IMR-90 (cell line): Measurements from ENCODE around the gene LTB4R2. TPM values are rescaled to one million over a fixed set of nuclear protein-coding genes. Genes with fewer than 3 reads are reported as not detected.

Source experiments
- ATAC-seq: fragments of 200-7000 bp; cut with Tn5 transposase; 2 replicates; pipeline ENCODE4 v1.9.1; 2020; ENCODE audit warnings: low read depth, mild to moderate bottlenecking, moderate library complexity
- BruUV-seq: library from RNA; stranded (reverse); fragments of 400-500 nt; replicated peaks from 2 replicates; lab custom pipeline; 2021; lab: Mats Ljungman, UMichigan
- CTCF ChIA-PET: fragments of 300-600 bp; formaldehyde crosslinking; extraction: SDS; loops from one replicate; lab custom pipeline; 2021; ENCODE audit warnings: antibody characterized with exemption; lab: Yijun Ruan, JAX
- POLR2A ChIA-PET: fragments of 300-600 bp; sonication (Branson Sonifier 250); formaldehyde crosslinking; loops from one replicate; lab custom pipeline; 2022; ENCODE audit warnings: antibody characterized with exemption; ENCODE audit not compliant: unreplicated experiment; lab: Charles Lee
- DNase-seq: peaks from one replicate; pipeline ENCODE4 v3.0.0; 2013
- H2AFZ ChIP-seq: replicated peaks from 2 replicates; pipeline ENCODE3; 2013; ENCODE audit warnings: low read length, mild to moderate bottlenecking; ENCODE audit not compliant: poor library complexity
- H2AK5ac ChIP-seq: 2 replicates; pipeline ENCODE4 v1.6.1; 2013; ENCODE audit warnings: low read depth, low read length, inconsistent platforms
- H2AK9ac ChIP-seq: replicated peaks from 2 replicates; pipeline ENCODE3; 2013; ENCODE audit warnings: mild to moderate bottlenecking, low read depth, low read length, moderate library complexity; ENCODE audit not compliant: poor library complexity
- H2BK120ac ChIP-seq: 2 replicates; pipeline ENCODE4 v1.6.1; 2013; ENCODE audit warnings: low read depth, low read length, inconsistent platforms
- H2BK15ac ChIP-seq: 3 replicates; pipeline ENCODE4 v1.6.1; 2013; ENCODE audit warnings: low read depth, low read length, inconsistent platforms
- H2BK20ac ChIP-seq: 2 replicates; pipeline ENCODE4 v1.6.1; 2013; ENCODE audit warnings: low read depth, mild to moderate bottlenecking, inconsistent platforms, low read length, moderate library complexity
- H2BK5ac ChIP-seq: 2 replicates; pipeline ENCODE4 v1.6.1; 2013; ENCODE audit warnings: mild to moderate bottlenecking, low read depth, low read length, inconsistent platforms; ENCODE audit not compliant: poor library complexity, severe bottlenecking
- H3K14ac ChIP-seq: replicated peaks from 2 replicates; pipeline ENCODE4 v1.6.1; 2013; ENCODE audit warnings: low read depth, low read length, inconsistent platforms
- H3K18ac ChIP-seq: 2 replicates; pipeline ENCODE4 v1.6.1; 2013; ENCODE audit warnings: low read depth, low read length, control low read depth
- H3K23ac ChIP-seq: 2 replicates; pipeline ENCODE4 v1.6.1; 2013; ENCODE audit warnings: low read depth, low read length, inconsistent platforms
- H3K27ac ChIP-seq: 2 replicates; pipeline ENCODE4 v1.5.1; 2013; ENCODE audit warnings: mild to moderate bottlenecking, control low read depth, low read length; ENCODE audit not compliant: insufficient read depth
- H3K27me3 ChIP-seq: 2 replicates; pipeline ENCODE4 v1.6.1; 2013; ENCODE audit warnings: low read length; ENCODE audit not compliant: control insufficient read depth, insufficient read depth
- H3K36me3 ChIP-seq: 2 replicates; pipeline ENCODE4 v1.6.1; 2013; ENCODE audit warnings: low read length, mixed read lengths; ENCODE audit not compliant: control insufficient read depth, insufficient read depth
- H3K4ac ChIP-seq: 2 replicates; pipeline ENCODE4 v1.6.1; 2013; ENCODE audit warnings: low read depth, low read length, inconsistent platforms
- H3K4me1 ChIP-seq: 2 replicates; pipeline ENCODE4 v1.6.1; 2013; ENCODE audit warnings: low read length, mixed read lengths; ENCODE audit not compliant: control insufficient read depth, insufficient read depth
- H3K4me2 ChIP-seq: 2 replicates; pipeline ENCODE4 v1.6.1; 2013; ENCODE audit warnings: low read depth, mild to moderate bottlenecking, control low read depth, low read length, moderate library complexity
- H3K4me3 ChIP-seq: 2 replicates; pipeline ENCODE4 v1.5.1; 2013; ENCODE audit warnings: low read depth, mild to moderate bottlenecking, control low read depth, low read length, moderate library complexity; ENCODE audit not compliant: insufficient read depth
- H3K56ac ChIP-seq: 2 replicates; pipeline ENCODE4 v1.6.1; 2013; ENCODE audit warnings: low read length, inconsistent platforms; ENCODE audit not compliant: insufficient read depth; ENCODE audit errors: extremely low read depth
- H3K79me1 ChIP-seq, 2 experiments: 2 replicates each; pipeline ENCODE4 v1.6.1; 2013; ENCODE audit warnings: low read length in 2 of 2, inconsistent platforms in 1 of 2, low read depth in 1 of 2
- H3K9ac ChIP-seq: 2 replicates; pipeline ENCODE4 v1.6.1; 2013; ENCODE audit warnings: low read depth, low read length, control low read depth
- H3K9me1 ChIP-seq: 2 replicates; pipeline ENCODE4 v1.6.1; 2013; ENCODE audit warnings: low read length, inconsistent platforms; ENCODE audit not compliant: insufficient read depth
- H3K9me3 ChIP-seq: 2 replicates; pipeline ENCODE4 v1.6.1; 2013; ENCODE audit warnings: low read length; ENCODE audit not compliant: control insufficient read depth, insufficient read depth
- H4K20me1 ChIP-seq: 2 replicates; pipeline ENCODE4 v1.6.1; 2013; ENCODE audit warnings: low read length, inconsistent platforms; ENCODE audit not compliant: insufficient read depth
- H4K5ac ChIP-seq: 2 replicates; pipeline ENCODE4 v1.6.1; 2013; ENCODE audit warnings: mild to moderate bottlenecking, low read depth, low read length, control low read depth
- H4K8ac ChIP-seq, 2 experiments: 2 replicates each; pipeline ENCODE4 v1.6.1; 2013; ENCODE audit warnings: low read depth in 2 of 2, low read length in 2 of 2, control low read depth in 1 of 2, inconsistent platforms in 1 of 2
- H4K91ac ChIP-seq: 2 replicates; pipeline ENCODE4 v1.6.1; 2013; ENCODE audit warnings: low read depth, low read length, inconsistent platforms; ENCODE audit not compliant: insufficient read depth
- BHLHE40 ChIP-seq: fragments of 150-350 bp; IDR thresholded peaks from 2 replicates; pipeline ENCODE4 v1.6.1; 2016; ENCODE audit warnings: mild to moderate bottlenecking, low read depth, low read length
- CEBPB ChIP-seq: IDR thresholded peaks from 2 replicates; pipeline ENCODE4 v1.6.1; 2012; ENCODE audit warnings: low read depth, low read length, improper control_type of control experiment
- CHD1 ChIP-seq: IDR thresholded peaks from 2 replicates; pipeline ENCODE4 v1.6.1; 2012; ENCODE audit warnings: low read depth, low read length, improper control_type of control experiment
- FOS ChIP-seq: fragments of 150-350 bp; IDR thresholded peaks from 2 replicates; pipeline ENCODE4 v1.6.1; 2016; ENCODE audit warnings: low read depth, low read length
- MAFK ChIP-seq: IDR thresholded peaks from 2 replicates; pipeline ENCODE4 v1.6.1; 2012; ENCODE audit warnings: low read depth, low read length, improper control_type of control experiment
- MAZ ChIP-seq: IDR thresholded peaks from 2 replicates; pipeline ENCODE4 v1.6.1; 2012; ENCODE audit warnings: low read depth, mild to moderate bottlenecking, low read length, improper control_type of control experiment, moderate library complexity, borderline replicate concordance
- NFE2L2 ChIP-seq: fragments of 150-350 bp; IDR thresholded peaks from 2 replicates; pipeline ENCODE4 v1.6.1; 2016; ENCODE audit warnings: low read depth, mild to moderate bottlenecking, low read length
- RFX5 ChIP-seq: IDR thresholded peaks from 2 replicates; pipeline ENCODE4 v1.8.0; 2012; ENCODE audit warnings: low read depth, mild to moderate bottlenecking, low read length, moderate library complexity
- WGBS, 2 experiments: methylation state at CpG; one replicate each; pipeline versions ENCODE4 v1.1.5 to v1.1.7; 2013; ENCODE audit warnings: missing lambda C conversion rate in 2 of 2; ENCODE audit not compliant: insufficient read length in 1 of 2; ENCODE audit errors: extremely low coverage in 2 of 2; 5-methylcytosine and 5-hydroxymethylcytosine counted together
- dilution Hi-C: fragments of 300-500 bp; cut with HindIII; formaldehyde crosslinking; loops from one replicate; pipeline ENCODE4 v1.14.3; 2018; ENCODE audit warnings: low sequenced_read_pairs; ENCODE audit not compliant: unreplicated experiment
- in situ Hi-C: fragments of 300-500 bp; cut with MboI; formaldehyde crosslinking; loops from 3 replicates; pipeline ENCODE4 v1.14.3; 2019; ENCODE audit warnings: low sequenced_read_pairs, inconsistent platforms, mixed read lengths
- intact Hi-C: fragments of 100-400 bp; cut with micrococcal nuclease; formaldehyde crosslinking; loops from 2 replicates; pipeline ENCODE4 v1.10.0; 2022
- polyA plus RNA-seq, 3 experiments: library from polyadenylated mRNA; depleted of rRNA; stranded (reverse); fragments of >200 nt; gene quantifications; 2 replicates each; pipeline ENCODE4 v1.2.3, GENCODE V29; 2012; ENCODE audit warnings: low replicate concordance in 1 of 3
- total RNA-seq: library from RNA; depleted of rRNA; stranded (reverse); fragments of >200 nt; gene quantifications from 2 replicates; pipeline ENCODE4 v1.2.3, GENCODE V29; 2012

The LTB4R2 gene
- total and polyA plus RNA-seq, 2 of the 4 experiments (the other 2 are of a cell fraction), result 0.72 to 1.7 TPM

GRCh38 chr14:24310265-24310645, 315 bp downstream of the LTB4R2 start:
- no peak overlapping the region for H4K91ac ChIP-seq
- no peak overlapping the region; the same call in 1 of the 2 replicates for H3K4me3 ChIP-seq
- H2BK20ac ChIP-seq, result no peak overlapping the region
- H3K14ac ChIP-seq, result no peak overlapping the region
- no peak for ATAC-seq
- H3K4me1 ChIP-seq, result peaks cover 10% of the 10 kb centered on the region; the same call in 1 of the 2 replicates
- H3K18ac ChIP-seq, result no peak overlapping the region
- no peak overlapping the region for H3K4ac ChIP-seq
- no peak overlapping the region for H2BK5ac ChIP-seq
- in situ Hi-C loops (no loop called here), intact Hi-C loops (no loop called here), dilution Hi-C loops (no loop called here)
- no peak overlapping the region for H2BK15ac ChIP-seq
- 60% methylated on average over 3 of the region's 5 CpGs; no CpG with 5 or more reads in 1 of the 2 experiments for WGBS, 2 experiments
- H3K36me3 ChIP-seq, result peaks cover 15% of the 10 kb centered on the region
- POLR2A ChIA-PET, result no interaction called here
- H3K27ac ChIP-seq, result no peak overlapping the region
- 0 out of 2 replicates have a peak overlapping the region, but pooled peaks have one; percentile 41 for H3K23ac ChIP-seq
- peaks cover 7% of the 10 kb centered on the region; the same call in 1 of the 2 replicates for H3K27me3 ChIP-seq
- H2AK9ac ChIP-seq, result peak overlapping the region; percentile 60
- H3K9me3 ChIP-seq, result no peaks in the 10 kb centered on the region
- TF ChIP-seq FOS (no peak), CHD1 (no peak), CEBPB (no peak), MAZ (no peak), MAFK (no peak), BHLHE40 (no peak), NFE2L2 (no peak), RFX5 (no peak)
- peaks cover 8% of the 10 kb centered on the region; the same call in 1 of the 2 replicates for H4K20me1 ChIP-seq
- H4K8ac ChIP-seq, result no peak overlapping the region
- no peak overlapping the region for H3K56ac ChIP-seq
- H4K5ac ChIP-seq, result no peak overlapping the region
- no peak overlapping the region for H2BK120ac ChIP-seq
- CTCF ChIA-PET, result interaction anchor here (1.2 to 4.1 kb wide), 3 partner anchors 13 to 67 kb away, joined by 3 to 20 read pairs (median 4); no protein-coding TSS in a partner anchor
- peak overlapping the region; percentile 37; the same call in 1 of the 2 replicates for H3K4me2 ChIP-seq
- peaks cover 7% of the 10 kb centered on the region; the same call in 1 of the 2 replicates for H3K9me1 ChIP-seq
- no peak for DNase-seq
- H3K79me1 ChIP-seq, result peaks cover 3 to 8% of the 10 kb centered on the region in 2 experiments; a peak in 1 of 4 replicates
- 0 out of 2 replicates have a peak overlapping the region, but pooled peaks have one; percentile 9 for H2AK5ac ChIP-seq
- BruUV-seq, result no TSS peak
- H2AFZ ChIP-seq, result peak overlapping the region; percentile 60
- H3K9ac ChIP-seq, result no peak overlapping the region
